HG03457 (cell line): ENCODE measurements around the gene ABHD12.

Experiments
- ATAC-seq: cut with Tn5 transposase; IDR thresholded peaks from one replicate; pipeline ENCODE4 v1.9.1; 2021; ENCODE audit warnings: moderate number of reproducible peaks; ENCODE audit not compliant: unreplicated experiment

ABHD12 gene

GRCh38 chr20:25293507-25293906 lies 97.1 kb downstream of the ABHD12 start:
- no peak for ATAC-seq

- ATAC-seq, result no peak
These were observed 98.3 kb downstream of the ABHD12 start for GRCh38 chr20:25292176-25292891.

GRCh38 chr20:25291432-25292133 lies 99.1 kb downstream of the ABHD12 start:
- ATAC-seq, result no peak

- ATAC-seq, result no peak
These were observed 99.8 kb downstream of the ABHD12 start for GRCh38 chr20:25290646-25291431.

GRCh38 chr20:25289886-25290597 lies 100.6 kb downstream of the ABHD12 start:
- no peak for ATAC-seq

- ATAC-seq, result peak; percentile 78
These were observed 102.1 kb downstream of the ABHD12 start for GRCh38 chr20:25288291-25289181.

- no peak for ATAC-seq
These were observed 102.9 kb downstream of the ABHD12 start for GRCh38 chr20:25287631-25288290.

- ATAC-seq, result no peak
These were observed 103.7 kb downstream of the ABHD12 start for GRCh38 chr20:25286917-25287316.

- ATAC-seq, result no peak
These were observed 104.5 kb downstream of the ABHD12 start for GRCh38 chr20:25285856-25286798.

- ATAC-seq, result no peak
These were observed 105.5 kb downstream of the ABHD12 start for GRCh38 chr20:25285091-25285647.

- no peak for ATAC-seq
These were observed 106.5 kb downstream of the ABHD12 start for GRCh38 chr20:25284131-25284601.

- ATAC-seq, result no peak
These were observed 107.2 kb downstream of the ABHD12 start for GRCh38 chr20:25283221-25283951.

GRCh38 chr20:25282796-25283195 lies 107.8 kb downstream of the ABHD12 start:
- ATAC-seq, result no peak

- no peak for ATAC-seq
These were observed 108.4 kb downstream of the ABHD12 start for GRCh38 chr20:25282034-25282781.

- no peak for ATAC-seq
These were observed 109.1 kb downstream of the ABHD12 start for GRCh38 chr20:25281541-25281991.
